ENCODE data around the gene USP10.

Gene USP10

GRCh38 chr16:84722068-84722467 is 22.3 kb downstream of the USP10 start:
- no peaks in the 10 kb centered on the region for H3K9me3 ChIP-seq (ENCODE audit: severe bottlenecking)
- no peaks in the 10 kb centered on the region for H3K36me3 ChIP-seq
- no peak overlapping the region for H3K4me3 ChIP-seq (ENCODE audit: low read depth, low read length)
- no peak for TF ChIP-seq CTCF (IDR thresholded peaks at IDR 0.05; ENCODE audit: low read depth, low read length)
- no peak for DNase-seq
- no peak overlapping the region for H3K27ac ChIP-seq
- no peaks in the 10 kb centered on the region for H3K27me3 ChIP-seq (ENCODE audit: insufficient read depth, low read depth, severe bottlenecking)

- H3K9me3 ChIP-seq (ENCODE audit: severe bottlenecking) = no peaks in the 10 kb centered on the region
- no peaks in the 10 kb centered on the region for H3K36me3 ChIP-seq
- H3K27me3 ChIP-seq (ENCODE audit: insufficient read depth, low read depth, severe bottlenecking) = no peaks in the 10 kb centered on the region
- no peak overlapping the region for H3K27ac ChIP-seq
- H3K4me3 ChIP-seq (ENCODE audit: low read depth, low read length) = no peak overlapping the region
- no peak for TF ChIP-seq CTCF (IDR thresholded peaks at IDR 0.05; ENCODE audit: low read depth, low read length)
- DNase-seq = no peak
These were observed 24.1 kb downstream of the USP10 start for GRCh38 chr16:84723906-84724305.

GRCh38 chr16:84724606-84725309 is 25.0 kb downstream of the USP10 start:
- H3K4me3 ChIP-seq (ENCODE audit: low read depth, low read length) = no peak overlapping the region
- 0 out of 2 replicates have a peak overlapping the region, but pooled peaks have one; percentile 20 for H3K27ac ChIP-seq

GRCh38 chr16:84725481-84726078 is 25.8 kb downstream of the USP10 start:
- H3K4me3 ChIP-seq (ENCODE audit: low read depth, low read length) = no peak overlapping the region
- TF ChIP-seq CTCF (IDR thresholded peaks at IDR 0.05; ENCODE audit: low read depth, low read length) = no peak
- H3K9me3 ChIP-seq (ENCODE audit: severe bottlenecking) = no peaks in the 10 kb centered on the region
- no peaks in the 10 kb centered on the region for H3K36me3 ChIP-seq
- H3K27ac ChIP-seq = 0 out of 2 replicates have a peak overlapping the region, but pooled peaks have one; percentile 20
- no peaks in the 10 kb centered on the region for H3K27me3 ChIP-seq (ENCODE audit: insufficient read depth, low read depth, severe bottlenecking)
- DNase-seq = peak; percentile 43

More at GRCh38 chr16:84724606-84725309, 25.0 kb downstream of the USP10 start:
- H3K9me3 ChIP-seq (ENCODE audit: severe bottlenecking) = no peaks in the 10 kb centered on the region
- no peaks in the 10 kb centered on the region for H3K36me3 ChIP-seq
- H3K27me3 ChIP-seq (ENCODE audit: insufficient read depth, low read depth, severe bottlenecking) = no peaks in the 10 kb centered on the region
- TF ChIP-seq CTCF (IDR thresholded peaks at IDR 0.05; ENCODE audit: low read depth, low read length) = no peak
- no peak for DNase-seq

- H3K27me3 ChIP-seq (ENCODE audit: insufficient read depth, low read depth, severe bottlenecking) = no peaks in the 10 kb centered on the region
- peak; percentile 61 for DNase-seq
- no peak overlapping the region for H3K27ac ChIP-seq
- H3K36me3 ChIP-seq = no peaks in the 10 kb centered on the region
- no peaks in the 10 kb centered on the region for H3K9me3 ChIP-seq (ENCODE audit: severe bottlenecking)
- peak; percentile 67 for TF ChIP-seq CTCF (IDR thresholded peaks at IDR 0.05; ENCODE audit: low read depth, low read length)
- no peak overlapping the region for H3K4me3 ChIP-seq (ENCODE audit: low read depth, low read length)
These were observed 26.4 kb downstream of the USP10 start for GRCh38 chr16:84726079-84726668.

Data from WERI-Rb-1 (cell line).